ENCODE data around the gene SH3BGRL.

SH3BGRL gene

GRCh38 chrX:81201671-81202455 is at the start of gene SH3BGRL, which contains the start of gene HMGN5:
Gene SH3BGRL, plus strand, starts transcription at chrX:81202102. Its CDS starts 99 bp downstream, at chrX:81202201.
Gene HMGN5, minus strand, starts transcription at chrX:81201913. Its CDS starts 80,364 bp downstream, at chrX:81121549.
- peak; percentile 55 for FAIRE-seq

GRCh38 chrX:81168391-81168790 is 33.5 kb upstream of the SH3BGRL start:
- no peak for FAIRE-seq

GRCh38 chrX:81174286-81174685 is 27.6 kb upstream of the SH3BGRL start:
- peak; percentile 94 for FAIRE-seq

GRCh38 chrX:81195259-81195658 is 6.6 kb upstream of the SH3BGRL start:
- no peak for FAIRE-seq

GRCh38 chrX:81195712-81196111 is 6.2 kb upstream of the SH3BGRL start:
- no peak for FAIRE-seq

GRCh38 chrX:81201071-81201470 is 831 bp upstream of the SH3BGRL start:
- FAIRE-seq, result no peak

GRCh38 chrX:81202456-81202819 is 536 bp downstream of the SH3BGRL start:
- FAIRE-seq, result no peak

- no peak for FAIRE-seq
These were observed 1.0 kb downstream of the SH3BGRL start for GRCh38 chrX:81202943-81203342.

- FAIRE-seq, result peak; percentile 76
These were observed 3.6 kb downstream of the SH3BGRL start for GRCh38 chrX:81205551-81205950.

GRCh38 chrX:81206476-81206875 is 4.6 kb downstream of the SH3BGRL start:
- FAIRE-seq, result no peak

GRCh38 chrX:81208916-81209315 is 7.0 kb downstream of the SH3BGRL start:
- no peak for FAIRE-seq

GRCh38 chrX:81215685-81216084 is 13.8 kb downstream of the SH3BGRL start:
- FAIRE-seq, result peak; percentile 47

- FAIRE-seq, result no peak
These were observed 27.3 kb downstream of the SH3BGRL start for GRCh38 chrX:81229229-81229628.

- no peak for FAIRE-seq
These were observed 28.0 kb downstream of the SH3BGRL start for GRCh38 chrX:81229901-81230300.

- FAIRE-seq, result no peak
These were observed 29.6 kb downstream of the SH3BGRL start for GRCh38 chrX:81231476-81231875.

GRCh38 chrX:81232218-81232617 is 30.3 kb downstream of the SH3BGRL start:
- FAIRE-seq, result no peak

- no peak for FAIRE-seq
These were observed 35.6 kb downstream of the SH3BGRL start for GRCh38 chrX:81237516-81237915.

- no peak for FAIRE-seq
These were observed 36.3 kb downstream of the SH3BGRL start for GRCh38 chrX:81238166-81238565.

- FAIRE-seq, result no peak
These were observed 38.9 kb downstream of the SH3BGRL start for GRCh38 chrX:81240701-81241331.

- no peak for FAIRE-seq
These were observed 39.9 kb downstream of the SH3BGRL start for GRCh38 chrX:81241753-81242152.

- no peak for FAIRE-seq
These were observed 54.0 kb downstream of the SH3BGRL start for GRCh38 chrX:81255876-81256275.

- peak; percentile 47 for FAIRE-seq
These were observed 55.9 kb downstream of the SH3BGRL start for GRCh38 chrX:81257817-81258216.

GRCh38 chrX:81259020-81259713 is 57.3 kb downstream of the SH3BGRL start:
- FAIRE-seq, result peak; percentile 36

Data from islet of Langerhans (tissue), 1 donor.